Effector memory CD8-positive, alpha-beta T cell (primary cell): ENCODE results near the gene RAB4B.
"Not testable (repeated sequence)": the region's sequence is repeated elsewhere in the genome, so short reads cannot be mapped to it uniquely, and the experiment has no call there.

ENCODE experiments used
- ATAC-seq: fragments of 150-1000 bp; cut with Tn5 transposase; replicated peaks from 2 replicates; pipeline ENCODE4 v1.10.0; 2021; ENCODE audit warnings: mild to moderate bottlenecking, moderate library complexity
- DNase-seq, 3 experiments: peaks; one replicate each; pipeline ENCODE4 v3.0.0; 2021
- H3K27ac Mint-ChIP-seq, 2 donors: one replicate each; pipeline ENCODE4 v1.8.0; 2022; ENCODE audit warnings: mild to moderate bottlenecking in 2 of 2, mixed read lengths in 2 of 2, moderate library complexity in 2 of 2
- H3K27me3 Mint-ChIP-seq, 2 donors: one replicate each; pipeline ENCODE4 v1.8.0; 2022; ENCODE audit warnings: mixed read lengths in 2 of 2
- H3K36me3 Mint-ChIP-seq: one replicate; pipeline ENCODE4 v1.8.0; 2022; ENCODE audit warnings: mild to moderate bottlenecking, moderate library complexity, mixed read lengths; ENCODE audit not compliant: insufficient read depth
- H3K4me1 Mint-ChIP-seq, 2 donors: one replicate each; pipeline ENCODE4 v1.8.0; 2022; ENCODE audit warnings: low read depth in 2 of 2, mixed read lengths in 2 of 2
- H3K4me3 Mint-ChIP-seq, 2 donors: one replicate each; pipeline ENCODE4 v1.8.0; 2022; ENCODE audit warnings: mild to moderate bottlenecking in 2 of 2, mixed read lengths in 2 of 2, moderate library complexity in 2 of 2
- H3K9me3 Mint-ChIP-seq, 2 donors: one replicate each; pipeline ENCODE4 v1.8.0; 2022; ENCODE audit warnings: mixed read lengths in 2 of 2
- total RNA-seq, 9 experiments: gene quantifications; one replicate each; lab custom pipeline; 2026; lab: John Stamatoyannopoulos, UW

The RAB4B gene, protein sequence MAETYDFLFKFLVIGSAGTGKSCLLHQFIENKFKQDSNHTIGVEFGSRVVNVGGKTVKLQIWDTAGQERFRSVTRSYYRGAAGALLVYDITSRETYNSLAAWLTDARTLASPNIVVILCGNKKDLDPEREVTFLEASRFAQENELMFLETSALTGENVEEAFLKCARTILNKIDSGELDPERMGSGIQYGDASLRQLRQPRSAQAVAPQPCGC
- 0.67 to 6.0 (median 1.3) reads per million in 9 experiments for total RNA-seq

DNA sequence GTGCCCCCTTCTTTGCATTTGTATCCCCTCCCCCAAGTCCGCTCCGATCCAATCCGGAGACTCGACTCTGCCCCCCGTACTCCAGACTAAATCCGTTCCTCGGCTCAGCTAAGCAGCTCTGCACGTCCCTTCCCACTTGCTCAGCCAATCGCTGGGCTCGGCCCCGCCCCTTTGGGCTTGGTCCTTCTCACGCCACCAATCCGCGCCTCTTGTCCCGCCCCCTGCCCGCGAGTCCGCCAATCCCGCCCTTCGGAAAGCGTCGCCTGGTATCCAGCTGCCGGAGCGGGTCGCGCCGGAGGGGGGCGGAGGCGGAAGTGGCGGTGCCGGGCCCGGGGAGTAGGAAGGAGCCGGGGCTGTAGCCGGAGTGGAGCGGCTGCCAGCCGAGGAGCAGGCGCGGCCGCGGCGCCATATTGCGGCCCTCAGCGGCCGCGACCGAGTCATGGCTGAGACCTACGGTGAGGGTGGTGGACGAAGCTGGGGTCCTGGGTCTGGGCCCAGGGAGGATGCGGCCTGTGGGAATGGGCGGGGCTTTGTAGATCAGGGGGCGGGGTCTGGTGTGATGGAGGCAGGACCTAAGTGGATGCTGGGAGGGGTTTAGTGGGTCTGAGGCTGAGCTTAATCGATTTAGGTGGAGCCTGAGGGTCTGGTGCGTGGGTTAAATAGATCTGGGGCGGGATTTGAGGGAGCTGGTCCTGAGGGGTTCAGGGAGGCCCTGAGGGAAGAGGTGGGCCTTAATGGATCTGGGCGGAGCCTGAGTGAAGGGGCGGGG lies at the start of gene RAB4B:
Gene RAB4B, plus strand, starts transcription at position 311 of the 769 bp plus-strand sequence. Its CDS starts 129 bp downstream, at position 440.
- Mint-ChIP-seq H3K4me3 (peak within 1 kb of the TSS; percentile 89), H3K4me1 (peaks cover 30 to 34% of the 10 kb centered on the region in 2 donors)
- ATAC-seq: peak; percentile 78

DNA sequence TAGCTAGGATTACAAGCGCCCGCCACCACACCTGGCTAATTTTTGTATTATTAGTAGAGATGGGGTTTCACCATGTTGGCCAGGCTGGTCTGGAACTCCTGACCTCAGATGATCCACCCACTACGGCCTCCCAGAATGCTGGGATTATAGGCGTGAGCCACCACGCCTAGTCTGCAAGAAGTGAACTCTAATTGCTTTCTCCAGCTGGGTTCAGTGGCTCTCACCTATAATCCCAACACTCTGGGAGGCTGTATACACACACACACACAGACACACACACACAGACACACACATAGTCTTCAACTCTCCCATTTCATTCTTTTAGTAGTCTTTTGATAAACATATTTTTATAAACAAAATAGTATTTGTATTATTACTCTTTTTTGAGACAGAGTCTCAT lies 48.0 kb upstream of the RAB4B start:
- not testable (repeated sequence) for H3K27ac Mint-ChIP-seq, ATAC-seq, DNase-seq, H3K9me3 Mint-ChIP-seq, H3K27me3 Mint-ChIP-seq, H3K4me1 Mint-ChIP-seq, H3K4me3 Mint-ChIP-seq
- H3K36me3 Mint-ChIP-seq: peaks cover 45% of the 10 kb centered on the region

More for the DNA sequence above, at the start of gene RAB4B:
- peak; percentile 99 to 100 (median 100) for DNase-seq
- Mint-ChIP-seq H3K27me3 (no peaks in the 10 kb centered on the region), H3K9me3 (no peaks in the 10 kb centered on the region), H3K36me3 (peaks cover 35% of the 10 kb centered on the region), H3K27ac (peak within 1 kb of the TSS; percentile 94 to 96)

DNA sequence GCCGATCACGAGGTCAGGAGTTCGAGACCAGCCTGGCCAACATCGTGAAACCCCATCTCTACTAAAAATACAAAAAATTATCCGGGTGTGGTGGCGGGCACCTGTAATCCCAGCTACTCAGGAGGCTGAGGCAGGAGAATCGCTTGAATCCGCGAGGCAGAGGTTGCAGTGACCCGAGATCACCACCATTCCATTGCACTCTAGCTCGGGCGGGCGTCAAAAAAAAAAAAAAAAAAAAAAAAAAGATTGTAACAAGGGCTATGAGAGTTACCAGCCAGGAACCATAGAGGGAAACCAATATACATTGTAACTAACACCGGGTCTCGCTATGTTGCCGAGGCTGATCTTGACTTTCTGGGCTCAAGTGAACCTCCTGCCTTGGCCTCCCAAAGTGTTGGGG lies 45.7 kb upstream of the RAB4B start:
- not testable (repeated sequence) for ATAC-seq, H3K27me3 Mint-ChIP-seq, H3K9me3 Mint-ChIP-seq, H3K4me3 Mint-ChIP-seq, DNase-seq, H3K27ac Mint-ChIP-seq, H3K4me1 Mint-ChIP-seq
- peaks cover 41% of the 10 kb centered on the region for H3K36me3 Mint-ChIP-seq

DNA sequence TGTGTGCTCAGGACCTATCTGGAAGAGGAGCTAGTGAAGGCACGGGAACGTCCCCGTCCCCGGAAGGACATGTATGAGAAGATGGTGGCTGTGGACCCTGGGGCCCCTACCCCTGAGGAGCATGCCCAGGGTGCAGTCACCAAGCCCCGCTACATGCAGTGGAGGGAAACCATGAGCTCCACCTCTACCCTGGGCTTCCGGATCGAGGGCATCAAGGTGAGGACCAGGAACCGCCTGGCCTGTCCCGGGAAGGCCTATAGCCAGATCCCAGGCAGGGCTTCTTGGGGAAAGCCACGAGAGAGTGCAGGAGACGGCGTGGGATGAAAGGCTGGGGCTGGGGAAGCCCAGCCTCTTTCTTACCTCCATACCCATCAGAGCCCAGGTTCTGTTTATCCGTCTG lies 44.9 kb upstream of the RAB4B start:
- H3K36me3 Mint-ChIP-seq: peaks cover 44% of the 10 kb centered on the region
- DNase-seq (no peak), ATAC-seq (no peak)
- H3K4me1 Mint-ChIP-seq: no peaks in the 10 kb centered on the region
- no peaks in the 10 kb centered on the region for H3K9me3 Mint-ChIP-seq
- H3K27me3 Mint-ChIP-seq: no peaks in the 10 kb centered on the region
- no peak overlapping the region for H3K4me3 Mint-ChIP-seq
- peak overlapping the region in 1 of 2 donors; percentile 52 for H3K27ac Mint-ChIP-seq

DNA sequence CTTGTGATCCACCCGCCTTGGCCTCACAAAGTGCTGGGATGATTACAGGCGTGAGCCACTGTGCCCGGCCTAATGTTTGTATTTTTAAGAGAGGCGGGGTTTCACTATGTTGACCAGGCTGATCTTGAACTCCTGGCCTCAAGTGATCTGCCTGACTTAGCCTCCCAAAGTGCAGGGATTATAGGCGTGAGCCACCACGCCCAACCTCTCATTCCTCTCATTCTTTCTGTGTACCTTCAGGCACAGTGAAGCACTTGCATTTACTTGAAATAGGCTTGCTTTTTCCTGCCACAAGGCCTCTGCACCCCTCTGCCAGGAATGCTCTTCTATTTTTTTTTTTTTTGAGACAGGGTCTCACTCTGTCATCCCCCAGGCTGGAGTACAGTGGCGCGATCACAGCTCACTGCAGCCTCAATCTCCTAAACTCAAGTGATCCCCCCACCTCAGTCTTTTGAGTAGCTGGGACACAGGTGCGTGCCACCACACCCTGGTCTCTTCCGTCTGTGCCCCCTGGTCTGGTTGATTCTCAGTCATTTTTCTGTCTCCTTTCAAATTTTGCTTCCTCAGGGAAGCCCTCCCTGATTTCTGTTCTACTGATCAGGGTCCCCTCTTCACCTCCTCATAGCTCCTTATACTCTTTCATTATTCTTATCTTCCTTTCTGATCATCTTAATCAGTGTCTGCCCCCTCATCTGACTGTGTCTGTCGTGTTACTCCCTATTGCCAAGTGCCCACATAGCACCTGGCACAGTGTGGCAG lies 42.9 kb upstream of the RAB4B start:
- H3K4me3 Mint-ChIP-seq: no peak overlapping the region
- no peaks in the 10 kb centered on the region for H3K4me1 Mint-ChIP-seq
- no peaks in the 10 kb centered on the region for H3K9me3 Mint-ChIP-seq
- peak overlapping the region in 1 of 2 donors; percentile 20 for H3K27ac Mint-ChIP-seq
- no peaks in the 10 kb centered on the region for H3K27me3 Mint-ChIP-seq
- ATAC-seq: no peak
- no peak for DNase-seq
- H3K36me3 Mint-ChIP-seq: peaks cover 41% of the 10 kb centered on the region

DNA sequence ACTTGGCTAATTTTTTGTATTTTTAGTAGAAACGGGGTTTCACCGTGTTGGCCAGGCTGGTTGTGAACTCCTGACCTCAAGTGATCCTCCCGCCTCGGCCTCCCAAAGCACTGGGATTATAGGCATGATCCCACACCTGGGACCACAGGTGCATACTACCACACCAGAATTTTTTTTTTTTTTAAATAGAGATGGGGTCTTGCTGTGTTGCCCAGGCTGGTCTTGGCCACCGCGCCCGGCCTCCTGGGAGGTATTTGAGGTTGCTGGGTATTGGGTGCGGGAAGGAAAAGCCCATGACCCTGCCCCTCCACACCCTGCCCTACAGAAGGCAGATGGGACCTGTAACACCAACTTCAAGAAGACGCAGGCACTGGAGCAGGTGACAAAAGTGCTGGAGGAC lies 41.4 kb upstream of the RAB4B start:
- Mint-ChIP-seq H3K9me3 (no peaks in the 10 kb centered on the region), H3K27ac (no peak overlapping the region), H3K4me1 (no peaks in the 10 kb centered on the region), H3K4me3 (no peak overlapping the region), H3K36me3 (peaks cover 35% of the 10 kb centered on the region), H3K27me3 (no peaks in the 10 kb centered on the region)
- ATAC-seq (no peak), DNase-seq (no peak)

DNA sequence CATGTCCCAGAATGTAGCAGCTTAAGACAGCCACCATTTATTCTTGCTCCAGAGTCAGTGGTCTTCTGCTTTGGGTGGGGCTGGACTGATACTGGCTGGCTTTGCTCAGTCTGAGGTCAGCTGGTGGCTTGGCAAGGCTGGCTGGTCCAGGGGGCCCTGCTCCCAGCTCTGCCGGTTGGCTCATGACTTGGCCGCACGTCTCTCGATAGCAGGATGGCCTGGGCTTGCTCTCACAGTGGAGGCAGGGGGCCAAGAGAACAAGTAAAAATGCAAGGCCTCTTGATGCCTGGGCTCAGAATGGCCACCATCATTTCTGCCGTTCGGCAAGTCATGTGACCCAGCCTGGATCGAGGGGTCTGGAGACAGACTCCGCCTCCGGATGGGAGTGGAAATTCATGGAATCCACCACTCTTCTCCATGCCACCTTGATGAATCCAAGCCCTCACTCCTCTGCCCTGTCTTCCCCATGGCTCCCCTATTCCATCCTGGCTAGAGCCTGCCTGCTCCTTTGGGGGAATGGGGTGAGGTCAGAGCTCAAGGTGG lies 40.9 kb upstream of the RAB4B start:
- Mint-ChIP-seq H3K9me3 (no peaks in the 10 kb centered on the region), H3K27me3 (no peaks in the 10 kb centered on the region), H3K27ac (no peak overlapping the region), H3K36me3 (peaks cover 30% of the 10 kb centered on the region), H3K4me3 (no peak overlapping the region), H3K4me1 (no peaks in the 10 kb centered on the region)
- DNase-seq (no peak), ATAC-seq (no peak)

DNA sequence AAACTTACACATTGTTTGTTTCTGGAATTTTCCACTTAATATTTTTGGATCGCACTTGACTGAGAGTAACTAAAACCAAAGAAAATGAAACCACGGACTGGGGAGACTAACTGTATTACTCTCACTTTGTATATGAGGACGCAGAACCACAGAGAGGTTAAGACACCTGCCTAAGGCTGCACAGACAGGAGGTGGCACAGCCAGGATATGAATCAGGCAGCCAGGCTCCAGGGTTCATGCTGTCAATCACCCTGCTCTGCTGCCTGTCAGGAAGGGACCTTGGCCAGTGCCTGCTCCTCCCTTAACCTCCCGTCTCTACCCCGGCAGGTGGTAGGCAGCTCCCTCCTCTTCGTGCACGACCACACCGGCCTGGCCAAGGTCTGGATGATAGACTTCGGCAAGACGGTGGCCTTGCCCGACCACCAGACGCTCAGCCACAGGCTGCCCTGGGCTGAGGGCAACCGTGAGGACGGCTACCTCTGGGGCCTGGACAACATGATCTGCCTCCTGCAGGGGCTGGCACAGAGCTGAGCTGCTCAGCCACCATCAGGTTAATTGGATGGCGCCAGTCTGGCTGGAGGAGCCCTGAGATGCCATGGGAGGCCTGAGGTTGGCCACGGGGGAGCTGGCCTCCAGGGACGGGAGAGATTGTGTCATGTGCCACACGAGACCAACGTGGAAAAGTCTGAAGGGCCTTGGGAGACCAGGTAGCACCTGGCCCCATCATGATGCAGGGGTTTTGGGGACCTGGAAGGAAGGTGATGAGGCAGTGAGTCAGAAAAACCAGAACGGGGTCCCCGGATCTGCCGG lies 38.8 kb upstream of the RAB4B start:
- peaks cover 18% of the 10 kb centered on the region for H3K36me3 Mint-ChIP-seq
- ATAC-seq (no peak), DNase-seq (no peak)
- H3K9me3 Mint-ChIP-seq: no peaks in the 10 kb centered on the region
- no peaks in the 10 kb centered on the region for H3K27me3 Mint-ChIP-seq
- no peaks in the 10 kb centered on the region for H3K4me1 Mint-ChIP-seq
- H3K4me3 Mint-ChIP-seq: no peak overlapping the region
- no peak overlapping the region for H3K27ac Mint-ChIP-seq

DNA sequence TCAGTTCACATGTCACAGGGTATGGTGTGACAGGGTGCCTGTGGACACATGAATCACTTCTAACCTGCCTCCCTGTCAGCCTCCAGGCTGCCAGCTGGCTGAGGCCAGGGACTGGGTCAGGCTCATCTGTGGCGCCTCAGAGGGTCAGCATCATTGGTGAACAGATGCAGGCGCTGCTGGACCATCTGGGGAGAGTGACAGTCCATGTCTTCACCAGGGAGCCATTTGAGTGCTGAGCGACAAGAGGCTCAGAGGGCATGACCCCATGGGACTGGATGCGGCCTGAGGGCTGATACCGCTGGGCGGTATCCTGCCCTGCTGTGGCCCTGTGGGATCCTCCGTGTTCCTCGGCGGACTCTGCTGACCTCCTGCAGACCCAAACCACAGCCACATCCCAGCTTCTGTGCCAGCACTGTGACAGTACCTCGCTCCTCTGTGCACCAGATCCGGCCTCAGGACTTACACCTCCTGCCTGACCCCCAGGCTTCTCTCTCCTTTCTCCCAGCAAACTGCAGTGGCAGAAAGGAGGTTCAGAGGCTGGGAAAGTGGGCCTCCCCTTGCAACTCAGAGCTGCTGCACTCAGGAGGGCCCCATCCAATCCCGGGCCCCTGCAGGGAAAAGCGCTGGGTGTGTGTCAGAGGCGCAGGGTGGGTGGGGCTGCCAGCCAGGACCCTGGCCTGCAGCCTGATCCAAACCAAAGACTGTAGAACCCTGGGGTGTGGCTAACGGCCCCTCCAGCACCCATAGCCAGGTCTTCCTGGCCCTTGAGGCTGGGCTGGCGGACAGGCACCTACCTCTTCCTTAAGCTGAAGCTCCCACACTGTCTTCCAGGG lies 38.0 kb upstream of the RAB4B start:
- H3K27ac Mint-ChIP-seq: peak overlapping the region in 1 of 2 donors; percentile 69
- H3K27me3 Mint-ChIP-seq: no peaks in the 10 kb centered on the region
- no peaks in the 10 kb centered on the region for H3K4me1 Mint-ChIP-seq
- DNase-seq (no peak), ATAC-seq (no peak)
- H3K9me3 Mint-ChIP-seq: no peaks in the 10 kb centered on the region
- H3K4me3 Mint-ChIP-seq: no peak overlapping the region
- peaks cover 11% of the 10 kb centered on the region for H3K36me3 Mint-ChIP-seq

DNA sequence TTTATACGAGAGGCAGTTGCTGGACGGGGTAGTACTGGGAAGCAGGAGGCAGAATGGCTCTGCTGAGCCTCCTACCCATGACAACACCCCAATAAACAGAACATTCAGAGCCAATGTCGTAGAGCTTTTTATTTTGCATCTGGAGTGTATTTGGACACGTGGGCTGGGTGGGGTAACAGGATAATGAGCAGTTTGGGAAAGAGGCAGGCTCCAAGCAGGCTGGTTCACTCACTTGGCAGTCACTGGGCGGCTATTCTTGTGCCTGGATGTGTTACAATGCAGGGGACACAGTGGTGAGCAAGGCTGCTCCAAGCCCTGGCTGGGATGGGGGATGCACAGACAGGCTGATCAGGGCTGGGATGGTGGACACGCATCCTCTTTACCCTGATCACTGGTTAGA lies 37.3 kb upstream of the RAB4B start:
- Mint-ChIP-seq H3K36me3 (peaks cover 9% of the 10 kb centered on the region), H3K27me3 (no peaks in the 10 kb centered on the region), H3K9me3 (no peaks in the 10 kb centered on the region), H3K4me1 (no peaks in the 10 kb centered on the region), H3K27ac (peak overlapping the region in 1 of 2 donors; percentile 69), H3K4me3 (no peak overlapping the region)
- DNase-seq (no peak), ATAC-seq (no peak)

DNA sequence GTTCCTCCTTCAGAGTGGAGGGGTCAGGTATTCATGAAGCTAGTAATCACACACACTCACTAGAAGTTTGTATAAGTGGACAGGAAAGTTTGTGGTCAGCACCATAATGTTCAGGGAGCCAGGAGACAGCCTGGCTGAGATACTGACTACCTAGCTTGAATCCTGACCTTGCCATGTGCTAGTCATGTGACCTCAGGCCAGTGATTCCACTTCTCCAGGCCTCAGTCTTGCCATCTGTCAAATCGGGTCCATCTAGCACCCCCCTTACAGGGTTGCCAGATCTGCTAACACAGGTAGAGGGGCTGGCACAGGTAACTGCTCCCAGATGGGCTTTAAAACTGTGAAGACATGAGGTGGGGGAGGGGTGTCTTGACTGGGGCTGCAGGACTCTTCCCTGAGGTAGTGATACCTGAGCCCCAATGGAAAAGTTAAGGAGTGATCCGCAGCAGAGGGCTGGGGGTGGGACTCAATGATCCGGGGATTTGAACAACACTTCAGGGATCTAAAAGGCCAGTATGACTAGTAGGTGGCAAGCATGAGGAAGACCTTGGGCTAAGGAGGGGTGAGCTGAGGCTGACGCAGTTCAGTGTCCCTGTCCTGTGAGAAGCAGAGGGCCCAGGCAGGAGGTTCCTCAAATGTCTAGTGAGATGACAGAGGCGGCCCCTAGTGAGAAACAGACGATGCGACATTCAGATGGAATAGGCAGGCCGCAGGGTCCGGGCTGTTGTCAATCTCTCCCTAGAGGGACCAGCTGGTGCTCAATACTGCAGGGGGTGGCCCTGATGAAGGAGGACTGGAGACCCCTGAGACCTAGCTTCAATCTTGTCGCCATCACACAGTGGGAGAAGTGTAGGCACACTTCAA lies 36.3 kb upstream of the RAB4B start:
- no peaks in the 10 kb centered on the region for H3K4me1 Mint-ChIP-seq
- no peak overlapping the region for H3K4me3 Mint-ChIP-seq
- peaks cover 9% of the 10 kb centered on the region for H3K36me3 Mint-ChIP-seq
- no peaks in the 10 kb centered on the region for H3K27me3 Mint-ChIP-seq
- H3K9me3 Mint-ChIP-seq: no peaks in the 10 kb centered on the region
- DNase-seq (no peak), ATAC-seq (no peak)
- peak overlapping the region in 1 of 2 donors; percentile 59 for H3K27ac Mint-ChIP-seq
